ENCODE measurements around the gene MORC2. TPM values are rescaled to one million over a fixed set of nuclear protein-coding genes. Genes with fewer than 3 reads are reported as not detected.

MORC2 gene
- total and polyA plus RNA-seq, 2 donors (not counting 1 experiment from before 2014, with no cell fraction given) = 10.1 to 23.1 TPM

GRCh38 chr22:30887453-30887852, 81.1 kb downstream of the MORC2 start:
- H2AFZ ChIP-seq (ENCODE audit: low read length) = no peak overlapping the region
- H3K27me3 ChIP-seq (ENCODE audit: control insufficient read depth, insufficient read depth, low read length) = no peaks in the 10 kb centered on the region
- no peak overlapping the region for H3K27ac ChIP-seq (ENCODE audit: insufficient read depth, low read length)
- no peaks in the 10 kb centered on the region for H3K4me1 ChIP-seq (ENCODE audit: control insufficient read depth, extremely low read depth, insufficient read depth, low read length)
- H3K9me3 ChIP-seq (ENCODE audit: control insufficient read depth, insufficient read depth, low read depth, low read length) = no peaks in the 10 kb centered on the region
- no peak overlapping the region for H3K4me2 ChIP-seq (ENCODE audit: extremely low read depth, insufficient read depth, low read length)
- no peak for DNase-seq (ENCODE audit: low read depth in 2 of 2)
- no peaks in the 10 kb centered on the region for H4K20me1 ChIP-seq (ENCODE audit: control insufficient read depth, extremely low read depth, insufficient read depth, low read length)
- H3K79me2 ChIP-seq (ENCODE audit: control insufficient read depth, insufficient read depth, low read length) = no peaks in the 10 kb centered on the region
- no peak overlapping the region for H3K4me3 ChIP-seq (replicated peaks in 1 of 4; ENCODE audit: control extremely low read depth in 1 of 4, insufficient read depth in 1 of 4, low read depth in 3 of 4, low read length in 4 of 4)
- H3K9ac ChIP-seq (ENCODE audit: insufficient read depth, low read length) = no peak overlapping the region
- H3K36me3 ChIP-seq (ENCODE audit: control insufficient read depth, insufficient read depth, low read length) = no peaks in the 10 kb centered on the region
- TF ChIP-seq, protein P1, sequence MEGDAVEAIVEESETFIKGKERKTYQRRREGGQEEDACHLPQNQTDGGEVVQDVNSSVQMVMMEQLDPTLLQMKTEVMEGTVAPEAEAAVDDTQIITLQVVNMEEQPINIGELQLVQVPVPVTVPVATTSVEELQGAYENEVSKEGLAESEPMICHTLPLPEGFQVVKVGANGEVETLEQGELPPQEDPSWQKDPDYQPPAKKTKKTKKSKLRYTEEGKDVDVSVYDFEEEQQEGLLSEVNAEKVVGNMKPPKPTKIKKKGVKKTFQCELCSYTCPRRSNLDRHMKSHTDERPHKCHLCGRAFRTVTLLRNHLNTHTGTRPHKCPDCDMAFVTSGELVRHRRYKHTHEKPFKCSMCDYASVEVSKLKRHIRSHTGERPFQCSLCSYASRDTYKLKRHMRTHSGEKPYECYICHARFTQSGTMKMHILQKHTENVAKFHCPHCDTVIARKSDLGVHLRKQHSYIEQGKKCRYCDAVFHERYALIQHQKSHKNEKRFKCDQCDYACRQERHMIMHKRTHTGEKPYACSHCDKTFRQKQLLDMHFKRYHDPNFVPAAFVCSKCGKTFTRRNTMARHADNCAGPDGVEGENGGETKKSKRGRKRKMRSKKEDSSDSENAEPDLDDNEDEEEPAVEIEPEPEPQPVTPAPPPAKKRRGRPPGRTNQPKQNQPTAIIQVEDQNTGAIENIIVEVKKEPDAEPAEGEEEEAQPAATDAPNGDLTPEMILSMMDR (conservative IDR thresholded peaks at IDR 0.05 in 1 of 2, IDR thresholded peaks at IDR 0.05 in 1 of 2; ENCODE audit: low read depth in 1 of 2, low read length in 2 of 2) = no peak
- no peak for TF ChIP-seq EZH2 (IDR thresholded peaks at IDR 0.05; ENCODE audit: low read length, missing control alignments)

- Histone ChIP-seq H3K36me3 (ENCODE audit: control insufficient read depth, insufficient read depth, low read length) (no peaks in the 10 kb centered on the region), H3K4me2 (ENCODE audit: extremely low read depth, insufficient read depth, low read length) (no peak overlapping the region), H4K20me1 (ENCODE audit: control insufficient read depth, extremely low read depth, insufficient read depth, low read length) (no peaks in the 10 kb centered on the region), H3K27me3 (ENCODE audit: control insufficient read depth, insufficient read depth, low read length) (no peaks in the 10 kb centered on the region), H3K9me3 (ENCODE audit: control insufficient read depth, insufficient read depth, low read depth, low read length) (no peaks in the 10 kb centered on the region), H2AFZ (ENCODE audit: low read length) (no peak overlapping the region), H3K4me3 (replicated peaks in 1 of 4; ENCODE audit: control extremely low read depth in 1 of 4, insufficient read depth in 1 of 4, low read depth in 3 of 4, low read length in 4 of 4) (no peak overlapping the region), H3K27ac (ENCODE audit: insufficient read depth, low read length) (no peak overlapping the region), H3K79me2 (ENCODE audit: control insufficient read depth, insufficient read depth, low read length) (no peaks in the 10 kb centered on the region), H3K9ac (ENCODE audit: insufficient read depth, low read length) (no peak overlapping the region), H3K4me1 (ENCODE audit: control insufficient read depth, extremely low read depth, insufficient read depth, low read length) (no peaks in the 10 kb centered on the region)
- no peak for TF ChIP-seq EZH2 (IDR thresholded peaks at IDR 0.05; ENCODE audit: low read length, missing control alignments)
- TF ChIP-seq, protein P1 (conservative IDR thresholded peaks at IDR 0.05 in 1 of 2, IDR thresholded peaks at IDR 0.05 in 1 of 2; ENCODE audit: low read depth in 1 of 2, low read length in 2 of 2) = no peak
- no peak for DNase-seq (ENCODE audit: low read depth in 2 of 2)
Observed at GRCh38 chr22:30885591-30885990, 83.0 kb downstream of the MORC2 start.

- DNase-seq (ENCODE audit: low read depth in 2 of 2) = no peak
- Histone ChIP-seq H3K9me3 (ENCODE audit: control insufficient read depth, insufficient read depth, low read depth, low read length) (no peaks in the 10 kb centered on the region), H3K27me3 (ENCODE audit: control insufficient read depth, insufficient read depth, low read length) (no peaks in the 10 kb centered on the region), H3K36me3 (ENCODE audit: control insufficient read depth, insufficient read depth, low read length) (no peaks in the 10 kb centered on the region), H3K4me2 (ENCODE audit: extremely low read depth, insufficient read depth, low read length) (no peak overlapping the region), H3K79me2 (ENCODE audit: control insufficient read depth, insufficient read depth, low read length) (no peaks in the 10 kb centered on the region), H3K27ac (ENCODE audit: insufficient read depth, low read length) (no peak overlapping the region), H4K20me1 (ENCODE audit: control insufficient read depth, extremely low read depth, insufficient read depth, low read length) (no peaks in the 10 kb centered on the region), H2AFZ (ENCODE audit: low read length) (no peak overlapping the region), H3K9ac (ENCODE audit: insufficient read depth, low read length) (no peak overlapping the region), H3K4me3 (replicated peaks in 1 of 4; ENCODE audit: control extremely low read depth in 1 of 4, insufficient read depth in 1 of 4, low read depth in 3 of 4, low read length in 4 of 4) (no peak overlapping the region), H3K4me1 (ENCODE audit: control insufficient read depth, extremely low read depth, insufficient read depth, low read length) (no peaks in the 10 kb centered on the region)
- TF ChIP-seq EZH2 (IDR thresholded peaks at IDR 0.05; ENCODE audit: low read length, missing control alignments) = no peak
- TF ChIP-seq, protein P1 (conservative IDR thresholded peaks at IDR 0.05 in 1 of 2, IDR thresholded peaks at IDR 0.05 in 1 of 2; ENCODE audit: low read depth in 1 of 2, low read length in 2 of 2) = no peak
Observed at GRCh38 chr22:30885001-30885366, 83.6 kb downstream of the MORC2 start.
